Panc1 (cell line): Measurements from ENCODE around the gene FBXO30.

Experiments
- POLR2AphosphoS5 ChIP-seq: IDR thresholded peaks from 2 replicates; pipeline ENCODE4 v1.6.1; 2012; ENCODE audit warnings: mild to moderate bottlenecking, low read depth, low read length, moderate library complexity
- TF ChIP-seq, protein P1 (sequence below): fragments of 450-650 bp; IDR thresholded peaks from 2 replicates; pipeline ENCODE4 v1.5.1; 2017; ENCODE audit warnings: mild to moderate bottlenecking

DNA sequence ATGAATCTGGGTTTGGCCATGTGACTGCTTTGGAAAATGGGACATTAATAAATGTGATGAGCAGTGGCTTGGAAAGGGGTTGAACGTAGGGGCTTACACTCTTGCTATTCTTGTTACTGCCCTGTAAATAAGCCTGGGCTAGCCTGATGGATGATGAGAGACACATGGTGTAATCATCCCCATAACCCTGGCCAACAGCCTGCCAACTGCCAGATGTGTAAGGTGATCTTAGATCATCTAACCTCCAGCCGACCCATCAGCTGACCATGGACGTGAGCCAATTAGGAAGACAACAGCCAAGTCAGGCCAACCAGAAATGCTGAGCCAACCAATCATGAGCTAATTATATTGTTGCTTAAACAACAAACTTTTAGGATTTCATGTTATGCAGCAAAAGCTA lies 25.2 kb downstream of the FBXO30 start:
- TF ChIP-seq, protein P1, sequence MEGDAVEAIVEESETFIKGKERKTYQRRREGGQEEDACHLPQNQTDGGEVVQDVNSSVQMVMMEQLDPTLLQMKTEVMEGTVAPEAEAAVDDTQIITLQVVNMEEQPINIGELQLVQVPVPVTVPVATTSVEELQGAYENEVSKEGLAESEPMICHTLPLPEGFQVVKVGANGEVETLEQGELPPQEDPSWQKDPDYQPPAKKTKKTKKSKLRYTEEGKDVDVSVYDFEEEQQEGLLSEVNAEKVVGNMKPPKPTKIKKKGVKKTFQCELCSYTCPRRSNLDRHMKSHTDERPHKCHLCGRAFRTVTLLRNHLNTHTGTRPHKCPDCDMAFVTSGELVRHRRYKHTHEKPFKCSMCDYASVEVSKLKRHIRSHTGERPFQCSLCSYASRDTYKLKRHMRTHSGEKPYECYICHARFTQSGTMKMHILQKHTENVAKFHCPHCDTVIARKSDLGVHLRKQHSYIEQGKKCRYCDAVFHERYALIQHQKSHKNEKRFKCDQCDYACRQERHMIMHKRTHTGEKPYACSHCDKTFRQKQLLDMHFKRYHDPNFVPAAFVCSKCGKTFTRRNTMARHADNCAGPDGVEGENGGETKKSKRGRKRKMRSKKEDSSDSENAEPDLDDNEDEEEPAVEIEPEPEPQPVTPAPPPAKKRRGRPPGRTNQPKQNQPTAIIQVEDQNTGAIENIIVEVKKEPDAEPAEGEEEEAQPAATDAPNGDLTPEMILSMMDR = no peak
- no peak for TF ChIP-seq POLR2AphosphoS5
